Stimulated activated CD4-positive, alpha-beta T cell treated with anti-CD3 and anti-CD28 coated beads, Interleukin-12 subunit alpha, Interleukin-12 subunit beta, amount 100 ng/mL, for 4 hours (primary cell): Measurements from ENCODE around the gene PRKAR1B.
"Not testable (repeated sequence)": the region's sequence is repeated elsewhere in the genome, so short reads cannot be mapped to it uniquely, and the experiment has no call there.

Experiments
- DNase-seq: peaks from one replicate; pipeline ENCODE4 v3.0.0-alpha.2; 2020

The PRKAR1B gene

DNA sequence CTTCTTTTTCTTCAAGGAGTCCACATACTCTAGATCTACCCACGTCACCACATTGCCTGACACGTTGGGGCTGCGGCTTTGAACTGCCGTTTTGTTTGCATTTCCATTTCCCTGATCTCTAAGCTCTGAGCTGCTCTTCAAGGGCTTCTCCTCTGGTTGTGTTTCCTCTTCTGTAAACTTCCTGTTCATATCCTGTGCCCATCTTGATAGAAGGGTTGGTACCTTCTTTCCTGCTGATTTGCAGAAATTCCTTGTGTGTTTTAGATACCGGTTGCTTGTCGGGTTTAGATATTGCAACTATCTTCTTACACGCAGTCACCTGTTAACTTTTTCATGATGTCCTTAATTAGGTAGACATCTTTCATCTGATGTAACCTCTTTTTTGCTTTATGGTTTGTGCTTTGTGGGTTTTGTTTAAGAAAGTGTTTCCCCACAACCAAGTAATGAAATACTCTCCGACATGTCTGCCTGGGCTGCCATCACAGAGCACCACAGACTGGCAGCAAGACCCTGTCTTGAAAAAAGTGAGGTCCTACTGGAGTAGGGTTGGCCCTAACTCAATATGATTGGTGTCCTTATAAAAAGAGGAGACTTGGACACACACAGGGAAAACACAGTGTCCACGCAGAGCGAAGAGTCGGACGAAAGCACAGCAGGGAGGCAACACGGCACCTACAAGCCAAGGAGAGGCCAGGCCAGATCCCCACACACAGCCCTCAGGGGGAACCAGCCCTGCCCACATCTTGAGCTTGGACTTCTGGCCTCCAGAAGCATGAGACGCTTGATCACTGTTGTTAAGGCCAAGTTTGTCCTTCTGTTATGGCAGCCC lies 108.3 kb downstream of the PRKAR1B start:
- DNase-seq = no peak

DNA sequence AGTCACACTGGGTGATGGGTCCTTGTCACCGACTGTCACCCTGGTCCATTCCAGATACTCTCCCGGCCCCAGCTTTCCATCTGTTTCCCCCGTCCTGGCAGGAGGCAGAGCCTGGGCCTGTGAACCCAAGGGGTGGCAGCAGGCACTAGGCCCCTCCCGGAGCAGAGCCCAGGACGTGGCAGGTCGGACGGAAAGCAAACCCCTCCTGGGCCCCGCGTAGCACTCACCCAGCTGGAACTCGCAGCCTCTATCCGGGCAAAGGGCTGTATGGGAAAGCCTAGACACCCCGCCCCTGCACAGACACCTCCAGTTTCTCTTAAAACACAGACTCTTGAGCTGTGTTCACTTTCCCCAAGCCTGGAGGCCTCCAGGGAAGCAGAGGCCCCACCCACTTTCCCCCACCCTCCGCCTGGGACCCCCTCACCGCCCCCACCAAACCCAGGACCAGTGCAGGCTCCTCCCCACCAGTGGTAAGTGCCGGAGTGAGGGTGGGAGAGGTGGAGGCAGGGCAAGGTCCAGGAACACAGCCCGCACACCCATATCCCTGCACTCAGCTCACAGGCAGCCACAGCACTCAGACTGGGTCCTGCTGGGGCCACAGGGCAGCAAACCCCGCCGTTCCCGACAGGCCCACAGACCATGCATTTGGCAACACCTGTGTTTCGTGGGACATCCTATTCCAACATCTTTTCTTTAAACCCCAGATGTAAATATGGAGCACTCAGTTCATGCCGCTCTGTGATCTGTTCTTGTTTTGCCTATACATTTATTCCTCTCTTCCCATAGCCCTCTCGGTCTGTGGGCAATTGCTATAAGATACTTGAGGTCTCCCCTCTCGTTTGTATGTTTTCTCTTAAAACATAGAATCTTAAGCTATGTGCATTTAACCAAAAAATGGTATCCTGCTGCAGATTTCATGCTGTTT lies 109.2 kb downstream of the PRKAR1B start:
- DNase-seq = no peak

DNA sequence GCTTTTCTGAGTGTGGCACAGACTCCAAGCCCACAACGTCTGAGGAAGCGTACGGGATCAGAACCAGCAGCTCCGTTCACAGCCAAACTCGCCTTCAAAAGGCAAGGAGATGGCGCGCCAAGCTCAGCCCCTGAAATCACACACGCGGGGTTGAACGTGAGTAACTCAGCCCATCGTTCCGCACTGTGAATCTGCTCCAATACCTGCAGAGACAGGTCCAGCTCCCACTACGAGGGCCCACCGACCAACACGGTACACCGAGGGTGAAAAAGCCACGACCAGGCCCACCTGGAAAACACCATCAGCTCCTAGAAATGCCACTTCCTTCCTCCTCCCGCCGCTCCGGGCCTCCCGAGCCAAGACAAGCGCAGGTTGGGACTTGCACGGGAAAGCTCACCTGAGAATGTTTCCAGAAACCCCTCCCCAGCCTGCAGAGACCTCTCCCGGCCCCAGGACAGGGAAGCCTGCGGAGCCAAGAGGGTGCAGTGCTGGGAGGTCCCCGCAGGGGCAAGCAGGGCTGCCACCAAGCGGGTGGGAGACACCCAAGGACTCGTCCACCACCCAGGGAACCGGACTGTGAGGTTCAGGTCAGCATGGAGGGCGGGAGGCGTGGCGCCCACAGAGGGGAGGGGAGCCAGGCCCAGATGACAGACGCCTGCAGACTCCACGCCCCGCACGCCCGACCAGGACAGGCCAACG lies 113.5 kb downstream of the PRKAR1B start:
- no peak for DNase-seq

DNA sequence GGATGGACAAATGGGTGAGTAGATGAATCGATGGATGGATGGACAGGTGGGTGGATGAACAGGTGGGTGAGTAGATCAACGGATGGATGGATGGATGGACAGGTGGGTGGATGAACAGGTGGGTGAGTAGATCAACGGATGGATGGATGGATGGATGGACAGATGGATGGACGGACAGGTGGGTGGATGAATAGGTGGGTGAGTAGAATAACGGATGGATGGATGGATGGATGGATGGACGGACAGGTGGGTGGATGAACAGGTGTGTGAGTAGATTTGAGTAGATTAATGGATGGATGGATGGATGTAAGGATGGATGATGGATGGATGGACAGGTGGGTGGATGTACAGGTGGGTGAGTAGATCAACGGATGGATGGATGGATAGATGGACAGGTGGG lies 115.2 kb downstream of the PRKAR1B start:
- DNase-seq = not testable (repeated sequence)

DNA sequence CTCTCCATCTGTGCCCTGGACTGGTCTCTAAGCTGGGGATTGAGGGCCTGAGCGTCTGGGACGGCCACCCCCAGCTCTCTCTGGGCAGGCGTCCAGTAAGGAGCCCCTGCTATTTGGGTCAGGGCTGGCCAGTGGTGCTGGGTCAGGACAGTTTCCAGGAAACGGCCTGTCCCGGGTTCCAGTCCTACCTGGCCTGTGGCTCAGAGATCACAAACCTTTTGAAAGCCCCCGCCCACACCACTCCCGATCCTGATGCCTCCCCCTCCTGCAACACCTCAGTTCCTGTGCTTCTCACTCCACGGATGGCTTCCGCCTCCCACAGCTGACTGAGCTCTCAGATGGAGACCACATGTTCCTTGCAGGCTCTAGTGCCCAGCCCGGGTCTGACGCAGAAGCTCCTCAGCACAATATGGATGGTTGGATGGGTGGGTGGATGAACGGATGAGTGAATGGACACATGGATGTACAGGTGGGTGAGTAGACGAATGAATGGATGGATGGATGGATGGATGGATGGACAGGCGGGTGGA lies 115.7 kb downstream of the PRKAR1B start:
- DNase-seq = no peak

DNA sequence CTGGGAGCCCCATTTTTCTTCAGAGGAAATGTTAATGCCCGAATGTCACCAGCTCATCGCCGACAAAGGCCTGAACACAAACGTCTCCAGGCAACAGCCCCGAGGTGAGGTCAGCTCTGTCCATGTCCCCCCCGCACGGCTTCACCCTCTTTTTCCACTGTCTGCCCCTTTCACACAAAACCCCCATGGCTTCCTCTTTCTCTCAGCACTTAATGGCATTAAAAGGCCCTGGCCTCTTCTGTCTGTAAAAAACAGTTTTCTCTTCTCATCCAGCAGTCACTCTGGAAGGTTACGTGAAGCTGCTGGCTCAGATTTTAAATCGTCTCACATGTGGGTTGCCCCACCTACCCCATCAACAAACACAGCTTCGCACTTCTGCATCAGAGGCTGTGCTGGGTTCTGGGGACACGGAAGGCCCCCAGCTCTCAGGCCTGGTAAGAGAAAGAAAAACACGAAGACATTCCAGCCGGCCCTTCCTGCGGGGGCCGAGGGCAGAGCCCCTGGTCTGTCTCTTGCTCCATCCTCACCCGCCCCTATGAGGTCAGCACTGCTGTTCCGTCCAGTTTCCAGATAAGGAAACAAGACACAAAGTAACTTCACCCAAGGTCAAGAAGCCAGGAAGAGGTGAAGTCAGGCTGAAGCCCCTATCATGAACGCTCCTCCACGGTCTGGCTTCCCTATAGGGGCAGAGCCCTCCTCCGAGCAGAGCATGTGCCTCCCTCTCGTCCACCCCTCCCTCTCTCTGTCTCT lies 116.4 kb downstream of the PRKAR1B start:
- DNase-seq = no peak

DNA sequence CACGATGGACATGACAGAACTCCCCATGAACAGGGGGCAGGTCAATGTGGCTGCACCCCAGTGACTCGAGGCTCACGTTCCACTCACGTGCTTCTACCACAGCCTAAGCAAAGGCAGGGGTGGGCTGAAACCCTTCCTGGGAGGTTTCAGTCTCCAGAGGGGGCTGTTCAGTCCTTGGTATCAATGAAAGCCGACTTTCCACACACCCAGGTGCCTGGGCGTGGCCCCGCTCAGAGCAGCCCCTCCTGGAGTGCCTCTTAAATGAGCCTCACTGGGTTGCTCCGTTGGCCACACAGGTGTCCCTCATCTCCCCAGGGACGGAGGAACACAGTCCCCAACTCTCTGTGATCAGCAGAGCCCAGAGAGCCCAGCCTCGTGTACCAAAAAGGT lies 116.9 kb downstream of the PRKAR1B start:
- DNase-seq = no peak

DNA sequence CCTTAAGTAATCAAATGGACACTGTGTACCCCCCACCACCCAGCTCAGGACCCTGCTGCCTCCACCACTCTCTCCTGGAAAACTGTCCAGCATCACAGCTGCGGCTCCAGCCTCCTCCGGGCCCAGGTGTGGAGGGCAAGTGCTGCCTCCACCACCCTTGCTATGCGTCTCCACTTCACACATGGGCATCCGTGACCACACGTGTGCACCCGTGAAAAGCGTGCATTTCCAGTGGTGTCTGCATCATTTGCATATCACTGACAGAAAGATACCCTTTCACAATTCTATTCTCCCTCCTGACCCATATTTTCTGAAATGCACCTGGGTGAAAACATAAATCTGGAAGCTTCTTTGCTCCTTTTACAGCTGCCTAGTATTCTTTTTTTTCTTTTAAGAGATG lies 117.7 kb downstream of the PRKAR1B start:
- DNase-seq = no peak

DNA sequence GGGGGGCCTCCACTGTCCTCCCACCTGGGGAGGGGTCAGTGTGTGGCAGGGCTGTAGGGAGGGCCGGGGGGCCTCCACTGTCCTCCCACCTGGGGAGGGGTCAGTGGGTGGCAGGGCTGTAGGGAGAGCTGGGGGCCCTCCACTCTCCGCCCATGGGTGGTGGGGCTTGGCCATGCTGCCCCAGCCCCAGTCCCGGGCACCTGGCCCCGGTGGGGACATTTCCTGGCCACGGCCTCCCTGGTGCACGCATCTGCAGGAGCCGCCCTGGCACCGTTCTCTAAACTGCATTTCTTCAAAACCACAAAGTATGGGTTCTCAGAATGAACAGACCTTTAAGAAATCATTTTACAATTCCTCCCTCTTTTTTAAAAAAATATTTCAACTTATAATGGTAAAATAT lies 118.1 kb downstream of the PRKAR1B start:
- DNase-seq = no peak

DNA sequence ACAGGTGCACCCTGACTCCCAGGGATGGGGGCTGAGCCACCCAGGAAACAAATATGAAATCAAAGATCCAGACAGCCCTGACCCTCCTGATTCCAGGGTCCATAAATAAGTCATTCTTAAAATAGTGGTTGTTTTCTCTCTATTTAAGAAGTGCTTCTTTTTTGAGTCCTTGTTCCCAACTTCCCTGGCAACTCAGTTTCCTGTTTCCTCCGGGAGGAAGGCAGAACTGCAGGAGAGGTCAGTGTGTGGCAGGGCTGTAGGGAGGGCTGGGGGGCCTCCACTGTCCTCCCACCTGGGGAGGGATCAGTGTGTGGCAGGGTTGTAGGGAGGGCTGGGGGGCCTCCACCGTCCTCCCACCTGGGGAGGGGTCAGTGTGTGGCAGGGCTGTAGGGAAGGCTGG lies 118.7 kb downstream of the PRKAR1B start:
- DNase-seq = no peak

DNA sequence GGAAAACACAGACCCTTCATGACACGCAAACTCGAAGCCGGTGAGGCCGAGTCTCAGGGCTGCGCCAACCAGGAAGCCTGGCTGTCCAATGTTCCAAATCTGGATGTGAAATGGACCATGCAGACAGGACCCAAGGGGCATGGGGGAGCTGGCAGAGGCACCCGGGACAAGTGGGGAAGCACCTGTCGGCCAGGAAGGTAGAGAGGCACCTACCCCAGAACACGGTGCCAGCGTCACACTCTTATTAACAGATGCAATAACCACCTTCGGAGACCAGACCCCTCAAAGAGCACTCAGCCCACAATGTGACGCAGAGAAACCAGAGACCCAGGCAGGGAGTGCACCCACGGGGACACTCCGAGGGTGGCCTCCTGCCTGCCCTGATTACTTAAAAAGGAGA lies 119.1 kb downstream of the PRKAR1B start:
- DNase-seq = no peak

DNA sequence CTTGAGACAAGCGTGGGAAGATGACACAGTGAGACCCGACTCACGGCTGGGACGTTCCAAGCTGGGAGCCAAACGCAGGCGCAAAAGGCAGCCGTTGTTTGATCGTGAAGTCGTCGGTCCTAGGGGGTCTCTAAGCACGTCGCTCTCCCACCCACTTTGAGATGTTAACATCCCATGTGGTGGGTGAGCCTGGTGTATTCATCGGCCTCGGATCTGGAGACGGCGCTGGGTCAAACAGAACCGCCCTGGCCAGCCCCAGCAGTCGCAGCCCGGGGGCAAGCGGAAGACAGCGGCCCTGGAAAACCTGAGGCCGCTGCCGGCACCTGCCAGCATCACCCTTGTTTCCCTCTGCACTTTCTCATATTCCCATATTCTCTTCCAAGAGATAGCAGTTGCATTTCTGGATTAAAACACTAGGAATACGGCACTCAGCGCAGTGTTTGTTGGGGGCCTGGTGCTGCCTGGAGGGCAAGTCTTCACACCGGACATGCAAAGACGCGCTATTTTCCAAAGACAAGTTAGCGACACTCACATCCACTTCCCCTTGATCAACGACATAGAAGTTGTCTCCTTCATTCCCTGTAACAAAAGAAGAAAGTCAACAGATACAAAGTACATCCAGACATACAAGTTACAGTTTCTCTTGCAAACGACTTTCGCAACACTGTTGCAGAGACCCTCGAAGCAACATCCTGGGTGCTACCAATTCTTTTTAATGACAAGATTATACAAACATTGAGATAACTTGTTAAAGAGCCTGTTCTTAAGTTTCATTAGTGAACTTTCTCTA lies 121.2 kb downstream of the PRKAR1B start:
- DNase-seq = no peak

DNA sequence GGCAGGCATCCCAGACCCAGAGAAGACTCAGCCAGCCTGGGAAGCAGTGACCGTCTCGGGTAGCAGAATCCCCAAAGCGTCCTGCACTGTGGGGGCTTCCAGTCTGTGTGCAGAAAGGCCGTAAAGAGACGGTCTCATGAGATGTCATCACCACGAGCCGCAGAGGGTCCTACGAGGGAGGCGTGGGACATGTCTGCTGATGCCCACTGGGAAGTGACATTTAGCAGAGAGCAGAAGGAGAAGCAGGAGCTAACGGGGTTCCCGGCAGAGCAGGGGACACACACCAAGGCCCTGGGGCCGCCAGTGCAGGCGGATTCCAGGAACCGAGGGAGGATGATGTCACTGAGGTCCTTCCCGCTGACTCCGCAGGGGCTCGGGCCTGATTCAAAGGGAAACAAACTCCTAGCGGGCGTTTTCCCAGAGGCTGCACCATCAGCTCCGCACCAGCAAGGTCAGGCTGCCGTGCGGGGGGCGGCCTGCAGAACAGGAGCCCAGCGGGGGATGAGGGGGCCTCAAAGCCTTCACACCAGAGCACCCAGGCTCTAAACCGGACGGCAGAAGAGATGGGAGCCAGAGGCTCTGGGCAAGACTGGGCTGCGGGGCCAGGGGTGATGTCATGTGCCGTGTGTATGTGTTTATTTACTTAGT lies 122.1 kb downstream of the PRKAR1B start:
- DNase-seq = no peak

DNA sequence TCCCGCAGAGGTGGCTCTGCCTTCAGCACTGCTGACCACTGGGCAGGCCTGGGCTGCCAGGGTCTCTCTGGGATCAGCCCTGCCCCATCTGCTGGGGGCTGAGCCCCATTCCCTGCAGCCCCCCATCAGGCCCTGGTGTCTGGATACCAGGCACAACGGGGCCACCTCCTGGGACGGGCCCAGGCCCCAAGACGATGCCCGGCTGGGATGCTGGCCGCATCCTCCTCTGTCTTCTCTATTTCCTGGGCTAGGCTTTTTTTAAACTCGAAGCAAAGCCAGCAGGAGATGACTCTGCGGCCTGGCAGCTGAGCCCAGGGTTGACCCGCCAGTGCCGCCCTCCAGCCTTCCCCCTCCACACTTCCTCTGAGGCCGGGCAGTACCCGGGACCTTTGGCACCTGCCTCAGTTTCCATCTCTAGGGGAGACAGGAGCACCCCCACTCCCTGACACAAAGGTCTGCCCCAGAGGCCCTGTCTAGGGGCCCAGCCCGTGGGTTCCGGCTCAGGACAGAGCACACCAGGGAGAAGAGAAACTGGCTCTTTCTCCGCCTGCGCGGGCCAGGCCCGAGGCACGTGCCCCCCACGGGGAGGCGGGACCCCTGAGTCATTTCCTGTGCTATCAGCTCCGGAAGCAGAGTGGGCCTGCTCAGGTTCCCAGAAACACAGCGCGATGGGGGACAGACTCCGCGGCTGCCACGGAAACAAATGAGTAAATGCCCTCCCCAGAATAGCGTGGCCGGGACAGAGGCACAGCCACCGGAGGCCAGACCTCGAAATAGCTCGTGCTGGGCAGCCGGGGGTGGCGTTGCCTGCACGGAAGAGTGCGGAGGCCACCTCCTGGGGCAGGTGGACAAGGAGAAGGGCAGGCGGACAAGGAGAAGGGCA lies 122.8 kb downstream of the PRKAR1B start:
- DNase-seq = peak; percentile 92

DNA sequence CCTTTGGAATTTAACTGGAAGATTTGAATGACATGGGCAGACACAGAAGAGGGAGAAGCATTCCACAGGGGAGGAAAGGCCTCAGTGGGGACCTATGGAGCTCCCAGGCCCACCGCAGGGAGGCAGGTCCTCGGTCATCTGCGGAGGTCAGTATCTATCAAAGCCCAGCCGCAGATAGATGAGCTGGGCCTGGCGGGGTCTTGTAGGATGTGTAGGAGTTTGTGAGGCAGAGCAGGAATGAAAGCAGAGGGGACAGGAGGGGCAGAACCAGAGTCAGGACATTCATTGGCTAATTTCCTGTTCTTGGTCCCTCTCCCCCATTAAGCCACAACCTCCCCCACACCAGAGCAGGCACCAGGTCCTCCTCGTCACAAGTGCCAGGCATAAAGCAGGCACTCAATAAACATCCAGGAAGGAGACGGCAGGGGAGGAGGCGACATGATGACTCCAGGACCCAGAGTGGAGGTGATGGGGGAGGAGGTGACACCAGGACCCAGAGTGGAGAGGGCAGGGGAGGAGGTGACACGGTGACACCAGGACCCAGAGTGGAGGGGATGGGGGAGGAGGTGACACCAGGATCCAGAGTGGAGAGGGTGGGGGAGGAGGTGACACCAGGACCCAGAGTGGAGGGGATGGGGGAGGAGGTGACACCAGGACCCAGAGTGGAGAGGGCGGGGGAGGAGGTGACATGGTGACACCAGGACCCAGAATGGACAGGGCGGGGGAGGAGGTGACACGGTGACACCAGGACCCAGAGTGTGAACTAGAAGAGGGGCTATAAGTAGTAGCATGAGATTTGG lies 123.7 kb downstream of the PRKAR1B start:
- DNase-seq = no peak

DNA sequence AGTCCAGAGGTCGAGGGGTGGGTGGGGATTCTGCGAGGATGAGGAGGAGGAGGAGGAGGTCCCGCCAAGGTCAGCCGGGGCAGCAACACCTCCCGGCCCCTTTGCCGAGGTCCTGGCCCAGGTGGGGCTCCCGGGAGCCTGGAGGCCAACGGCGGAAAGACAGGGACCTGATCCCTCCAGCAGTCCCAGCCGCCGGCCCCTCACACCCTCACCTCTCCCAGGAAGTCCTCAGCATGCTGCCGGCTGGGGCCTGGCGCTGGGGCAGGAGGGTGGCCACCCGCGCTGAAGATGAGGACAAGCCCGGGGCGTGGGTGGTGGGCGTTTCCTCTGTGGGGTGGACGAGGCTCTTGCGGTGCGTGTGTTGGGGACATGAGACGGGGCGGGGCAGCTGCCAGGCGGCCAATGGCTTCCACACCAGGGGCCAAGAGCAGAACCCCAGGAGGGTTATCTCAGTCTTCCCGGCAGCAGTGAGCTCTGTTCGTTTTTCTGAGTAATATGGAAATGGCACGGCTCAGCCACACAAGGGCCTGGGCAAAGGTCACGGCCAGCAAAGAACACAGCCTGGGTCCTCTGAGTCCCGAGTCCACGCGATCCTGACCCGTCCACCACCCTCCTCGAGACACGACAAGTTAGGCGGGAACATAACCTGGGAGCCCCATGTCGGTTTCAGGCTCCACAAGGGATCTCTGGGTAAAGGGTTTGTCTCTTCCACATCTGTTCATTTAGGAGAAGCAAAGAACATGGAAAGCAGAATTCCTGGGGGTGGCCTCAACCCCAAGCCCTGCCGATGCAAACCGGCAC lies 124.5 kb downstream of the PRKAR1B start:
- DNase-seq = peak; percentile 59

DNA sequence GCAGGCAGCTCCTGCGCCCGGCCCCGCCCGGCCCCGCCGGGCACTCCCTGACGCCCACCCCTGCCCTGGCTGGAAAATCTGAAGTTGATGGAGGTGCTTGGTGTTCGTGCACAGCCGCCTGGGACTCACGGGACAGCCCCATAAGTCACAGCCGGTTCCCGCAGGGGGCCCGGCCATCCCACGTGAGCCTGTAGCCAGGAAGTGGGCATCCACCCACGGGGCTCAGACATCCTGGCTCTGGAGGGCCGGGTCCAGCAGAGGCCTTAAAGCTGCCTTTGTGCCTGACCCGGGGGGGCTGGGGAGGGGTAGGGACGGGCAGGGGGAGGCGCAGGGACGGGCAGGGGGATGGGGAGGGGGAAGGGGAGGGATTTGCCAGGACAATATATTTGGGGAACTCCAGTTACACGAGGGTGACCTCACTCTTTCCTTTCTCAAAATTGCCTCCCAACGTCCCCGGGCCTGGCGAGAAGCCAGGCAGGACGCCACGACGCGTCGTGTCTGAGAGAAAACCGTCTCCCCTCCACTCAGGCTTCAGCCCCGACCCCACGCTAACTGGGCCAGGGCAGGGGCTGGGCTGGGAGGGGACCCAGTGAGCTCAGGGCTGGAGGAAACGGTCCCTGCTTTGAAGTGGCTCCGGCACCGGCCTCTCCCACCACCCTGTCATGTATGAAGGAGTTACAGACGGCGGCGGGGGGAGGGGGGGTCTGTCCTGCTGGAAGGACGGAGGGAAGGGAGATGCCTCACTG lies 125.3 kb downstream of the PRKAR1B start:
- DNase-seq = peak; percentile 88
